Fibroblast of villous mesenchyme (primary cell): Measurements from ENCODE around the gene SCYGR4. TPM values are rescaled to one million over a fixed set of nuclear protein-coding genes. Genes with fewer than 3 reads are reported as not detected.

ENCODE experiments used
- DNase-seq: peaks from one replicate; pipeline ENCODE4 v3.0.0-alpha.2; 2010; ENCODE audit warnings: low read depth
- H3K4me3 ChIP-seq: 2 replicates; pipeline ENCODE4 v1.5.1; 2011; ENCODE audit warnings: low read depth, mild to moderate bottlenecking, low read length
- total RNA-seq: library from RNA; depleted of rRNA; stranded (reverse); fragments of >200 nt; gene quantifications from 2 replicates; pipeline ENCODE4 v1.2.3, GENCODE V29; 2012
- TF ChIP-seq, protein P1 (sequence below): IDR thresholded peaks from 2 replicates; pipeline ENCODE4 v1.5.1; 2012; ENCODE audit warnings: low read depth, mild to moderate bottlenecking, low read length; ENCODE audit not compliant: insufficient read depth

SCYGR4 gene
- total RNA-seq, 1 donor, result not detected

DNA sequence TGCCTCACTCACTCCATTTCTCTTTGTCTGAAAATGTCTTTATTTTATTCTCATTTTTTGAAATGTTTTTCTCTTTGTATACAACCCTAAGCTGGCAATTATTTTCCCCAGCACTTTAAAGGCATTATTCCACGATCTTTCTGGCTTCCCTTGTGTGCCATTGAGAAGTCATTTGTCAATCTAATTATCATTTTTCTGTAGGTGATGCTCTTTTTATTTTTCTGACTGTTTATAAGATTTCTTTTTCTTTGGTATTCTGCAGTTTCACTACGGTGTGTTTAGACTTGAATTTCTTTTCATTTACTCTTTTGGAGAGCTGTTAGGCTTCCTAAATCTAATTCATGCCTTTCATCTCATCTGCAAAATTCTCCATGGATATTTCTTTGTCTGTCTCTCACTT, 8.1 kb downstream of the SCYGR4 start:
- no peak overlapping the region for H3K4me3 ChIP-seq
- TF ChIP-seq, protein P1, sequence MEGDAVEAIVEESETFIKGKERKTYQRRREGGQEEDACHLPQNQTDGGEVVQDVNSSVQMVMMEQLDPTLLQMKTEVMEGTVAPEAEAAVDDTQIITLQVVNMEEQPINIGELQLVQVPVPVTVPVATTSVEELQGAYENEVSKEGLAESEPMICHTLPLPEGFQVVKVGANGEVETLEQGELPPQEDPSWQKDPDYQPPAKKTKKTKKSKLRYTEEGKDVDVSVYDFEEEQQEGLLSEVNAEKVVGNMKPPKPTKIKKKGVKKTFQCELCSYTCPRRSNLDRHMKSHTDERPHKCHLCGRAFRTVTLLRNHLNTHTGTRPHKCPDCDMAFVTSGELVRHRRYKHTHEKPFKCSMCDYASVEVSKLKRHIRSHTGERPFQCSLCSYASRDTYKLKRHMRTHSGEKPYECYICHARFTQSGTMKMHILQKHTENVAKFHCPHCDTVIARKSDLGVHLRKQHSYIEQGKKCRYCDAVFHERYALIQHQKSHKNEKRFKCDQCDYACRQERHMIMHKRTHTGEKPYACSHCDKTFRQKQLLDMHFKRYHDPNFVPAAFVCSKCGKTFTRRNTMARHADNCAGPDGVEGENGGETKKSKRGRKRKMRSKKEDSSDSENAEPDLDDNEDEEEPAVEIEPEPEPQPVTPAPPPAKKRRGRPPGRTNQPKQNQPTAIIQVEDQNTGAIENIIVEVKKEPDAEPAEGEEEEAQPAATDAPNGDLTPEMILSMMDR, result no peak
- DNase-seq, result no peak

DNA sequence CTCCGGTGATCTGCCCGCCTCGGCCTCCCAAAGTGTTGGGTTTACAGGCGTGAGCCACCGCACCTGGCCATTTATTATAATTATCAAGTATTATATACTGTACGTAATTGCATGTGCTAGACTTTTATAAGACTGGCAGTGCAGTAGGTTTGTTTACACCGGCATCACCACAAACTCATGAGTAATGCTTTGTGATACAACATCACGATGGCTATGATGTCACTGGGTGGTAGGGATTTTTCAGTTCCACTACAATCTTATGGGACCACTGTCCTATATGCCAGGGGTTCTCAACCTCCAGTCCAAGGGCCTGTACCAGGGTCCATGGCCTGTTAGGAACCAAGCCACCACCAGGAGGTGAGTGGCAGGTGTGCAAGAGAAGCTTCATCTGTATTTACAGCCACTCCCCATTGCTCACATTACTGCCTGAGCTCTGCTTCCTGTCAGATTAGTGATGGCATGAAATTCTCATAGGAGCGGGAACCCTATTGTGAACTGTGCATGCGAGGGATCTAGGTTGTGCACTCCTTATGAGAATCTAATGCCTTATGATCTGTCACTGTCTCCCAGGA, 9.4 kb downstream of the SCYGR4 start:
- TF ChIP-seq, protein P1, result no peak
- H3K4me3 ChIP-seq, result no peak overlapping the region

DNA sequence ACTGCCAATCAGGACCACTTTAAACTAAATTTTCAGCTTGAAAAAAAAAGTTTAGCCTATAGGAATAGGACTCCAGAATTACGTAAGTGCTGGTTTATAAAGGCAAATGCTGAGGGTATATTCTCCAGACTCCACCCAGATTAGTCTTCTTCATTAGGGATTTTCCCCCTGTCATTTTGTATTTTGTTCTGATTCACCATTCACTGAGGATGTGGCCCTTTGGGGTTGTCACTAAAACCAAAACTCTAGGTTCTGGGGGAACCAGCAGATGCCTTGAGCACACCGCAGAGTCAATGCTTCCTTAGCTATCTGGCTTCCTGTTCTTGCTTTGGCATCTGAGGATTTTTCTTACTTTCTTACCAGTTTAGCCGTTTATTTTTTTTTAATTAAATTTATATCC, 10.5 kb downstream of the SCYGR4 start:
- H3K4me3 ChIP-seq, result no peak overlapping the region
- DNase-seq, result no peak
- TF ChIP-seq, protein P1, result no peak

More for the DNA sequence above, 9.4 kb downstream of the SCYGR4 start:
- DNase-seq, result peak; percentile 18

DNA sequence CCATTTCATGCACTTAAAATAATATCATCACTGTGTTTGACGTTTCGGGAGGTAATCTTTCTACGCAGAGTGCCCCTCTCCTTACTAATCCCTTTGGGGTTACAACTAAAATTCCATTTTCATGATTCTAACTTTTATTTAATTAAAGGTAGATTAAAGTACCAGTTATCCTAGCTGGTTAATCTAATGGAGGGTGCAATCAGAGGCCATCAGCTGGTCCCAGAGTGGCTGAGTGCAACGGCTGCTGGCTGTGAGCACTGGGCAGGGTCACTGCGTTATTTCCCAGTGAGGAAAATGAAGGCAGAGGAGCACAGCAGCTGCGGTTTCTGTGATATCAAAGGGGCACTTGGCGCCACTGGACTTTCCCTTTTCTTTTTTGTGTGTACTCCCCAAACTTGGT, 12.1 kb downstream of the SCYGR4 start:
- H3K4me3 ChIP-seq, result no peak overlapping the region
- DNase-seq, result no peak
- TF ChIP-seq, protein P1, result no peak

DNA sequence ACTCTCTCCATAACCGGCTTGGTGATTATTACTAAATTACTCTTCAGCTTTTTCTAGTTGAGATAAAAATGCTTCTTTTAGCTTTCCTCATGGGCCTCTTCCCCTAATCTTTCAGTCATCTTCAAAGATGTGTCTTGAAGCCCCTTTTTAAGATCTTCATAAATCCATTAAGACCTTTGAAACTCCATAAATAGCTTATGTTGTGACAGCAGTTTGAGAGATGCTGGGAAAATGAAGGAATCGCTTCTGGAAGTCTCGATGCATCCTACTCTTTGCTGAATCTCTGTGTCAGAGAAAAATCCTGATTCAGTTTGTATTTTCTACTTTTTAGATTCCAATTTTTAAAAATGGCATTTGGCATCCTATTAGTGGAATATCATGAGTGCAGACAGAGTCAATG, 13.0 kb downstream of the SCYGR4 start:
- no peak overlapping the region for H3K4me3 ChIP-seq
- no peak for DNase-seq
- TF ChIP-seq, protein P1, result no peak

DNA sequence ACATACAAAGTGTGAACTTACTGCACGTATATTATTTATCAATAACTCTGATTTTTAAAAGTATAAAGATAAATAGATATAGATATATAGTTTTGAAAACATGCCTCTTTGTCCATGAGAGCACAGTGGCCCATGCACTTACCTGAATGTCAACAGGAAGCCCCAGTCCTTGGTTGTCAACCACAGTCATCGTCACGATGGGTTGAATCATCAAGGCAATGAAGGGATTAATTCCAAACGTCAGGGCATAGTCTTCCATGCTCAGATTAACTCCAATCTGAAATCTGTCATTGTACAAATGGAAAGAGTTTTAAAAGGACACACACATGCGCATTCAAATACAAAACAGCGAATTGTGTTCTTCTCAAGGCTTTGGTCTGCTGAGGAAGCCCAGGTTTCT, 15.5 kb downstream of the SCYGR4 start:
- no peak for DNase-seq
- H3K4me3 ChIP-seq, result no peak overlapping the region
- TF ChIP-seq, protein P1, result no peak

DNA sequence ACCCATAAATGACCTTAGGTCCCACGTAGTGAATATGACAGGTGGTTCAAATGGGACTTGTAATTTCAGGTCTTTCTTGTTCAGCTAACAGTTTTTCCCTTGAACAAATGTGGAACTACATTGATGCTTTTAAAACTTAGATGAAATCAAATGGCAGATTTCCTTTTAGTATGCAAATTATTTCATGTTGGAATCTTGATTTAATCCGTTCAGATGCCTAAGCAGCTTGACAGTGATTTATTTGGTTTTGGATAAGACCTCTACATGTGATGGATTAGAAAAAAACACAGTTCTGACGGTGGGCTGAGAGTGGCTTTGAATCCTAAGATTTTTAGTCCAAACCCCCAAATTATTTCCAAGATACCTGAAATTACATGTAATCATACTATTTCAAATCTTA, 16.9 kb downstream of the SCYGR4 start:
- no peak for DNase-seq
- no peak overlapping the region for H3K4me3 ChIP-seq
- TF ChIP-seq, protein P1, result no peak
